IPS-18c (cell line): ENCODE results near the gene MAP3K10.

Experiments
- H3K4me3 ChIP-seq: 2 replicates; pipeline ENCODE4 v1.7.0; 2013; ENCODE audit warnings: low read depth, mild to moderate bottlenecking, low read length, moderate library complexity; ENCODE audit not compliant: insufficient read depth
- H3K9me3 ChIP-seq: one replicate; pipeline ENCODE4 v1.6.1; 2013; ENCODE audit warnings: mild to moderate bottlenecking, low read length, moderate library complexity; ENCODE audit not compliant: control insufficient read depth, insufficient read depth

The MAP3K10 gene

DNA sequence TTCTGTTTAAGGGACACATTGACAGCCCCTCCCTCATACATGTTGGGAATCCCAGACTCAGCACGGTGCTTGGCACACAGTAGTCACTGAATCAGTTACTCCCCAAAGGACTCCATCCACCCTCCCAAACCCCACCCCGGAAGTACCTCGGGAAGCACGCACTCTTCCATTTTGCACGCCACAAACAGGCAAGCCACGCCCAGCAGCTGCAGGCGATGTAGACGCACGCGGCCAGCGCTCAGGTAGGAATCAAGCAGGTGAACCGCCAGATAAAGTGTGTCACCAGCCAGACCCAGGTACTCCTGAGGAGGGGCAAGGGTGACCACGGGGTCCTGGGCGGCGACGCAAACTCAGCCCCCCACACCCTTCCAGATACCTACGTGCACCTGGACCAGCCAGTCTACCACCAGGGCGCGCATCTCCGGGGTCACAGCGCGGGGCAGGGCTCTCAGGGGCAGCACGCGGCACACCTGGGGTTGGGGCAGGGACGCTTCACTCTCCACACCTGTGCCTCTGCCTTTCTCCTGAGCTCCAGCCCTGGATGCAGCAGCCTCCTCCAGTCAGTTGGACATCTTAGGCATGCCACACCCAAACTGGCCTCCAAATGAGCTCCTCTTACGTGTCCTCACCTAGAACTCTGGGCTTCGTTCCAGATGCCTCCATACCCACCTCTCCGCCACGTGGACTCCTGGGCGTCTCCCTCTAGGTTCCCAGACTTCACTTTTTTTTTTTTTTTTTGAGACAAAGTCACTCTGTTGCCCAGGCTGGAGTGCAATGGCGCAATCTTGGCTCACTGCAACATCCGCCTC is 33.3 kb downstream of the MAP3K10 start:
- Histone ChIP-seq H3K4me3 (no peak overlapping the region), H3K9me3 (no peaks in the 10 kb centered on the region)

DNA sequence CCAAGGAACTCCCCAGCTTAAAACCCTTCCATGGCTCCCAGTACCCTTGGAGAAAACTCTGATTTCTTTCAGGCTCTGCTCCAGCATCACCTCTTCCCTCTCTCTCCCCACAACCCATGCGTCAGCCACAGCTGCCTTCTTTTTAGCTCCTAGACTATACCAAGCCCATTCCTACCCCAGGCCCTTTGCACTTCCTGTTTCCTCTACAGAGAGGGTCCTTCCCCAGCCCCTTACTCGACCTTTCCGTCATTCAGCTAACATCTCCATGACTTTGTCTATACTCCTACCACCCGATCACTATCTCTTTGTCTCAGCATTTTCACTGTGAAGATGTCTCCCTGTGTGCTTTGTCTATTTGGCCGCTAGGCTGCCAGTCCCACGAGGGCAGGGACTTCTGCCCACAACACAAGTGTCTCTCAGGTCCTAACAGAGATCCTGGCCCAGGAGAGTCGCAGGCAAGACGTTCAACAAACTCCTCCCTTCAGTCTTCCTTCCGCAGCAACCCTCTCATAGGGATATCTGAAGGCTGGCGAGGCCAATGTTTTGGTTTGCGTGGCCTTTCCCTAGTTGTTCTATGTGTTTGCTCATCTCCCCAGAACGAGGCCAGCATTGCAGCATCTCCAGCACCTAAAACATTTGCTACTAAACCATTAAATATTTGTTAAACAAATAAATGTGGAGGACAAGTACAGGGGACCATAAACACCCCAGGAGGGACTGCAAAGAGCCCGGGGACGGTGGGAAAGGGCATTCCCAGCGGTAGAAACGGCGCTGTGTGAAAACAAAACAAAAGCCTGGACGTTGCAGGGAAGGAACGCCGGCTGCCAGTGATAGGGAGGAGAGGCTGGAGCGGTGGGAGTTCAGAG is 34.4 kb downstream of the MAP3K10 start:
- Histone ChIP-seq H3K4me3 (no peak overlapping the region), H3K9me3 (no peaks in the 10 kb centered on the region)

DNA sequence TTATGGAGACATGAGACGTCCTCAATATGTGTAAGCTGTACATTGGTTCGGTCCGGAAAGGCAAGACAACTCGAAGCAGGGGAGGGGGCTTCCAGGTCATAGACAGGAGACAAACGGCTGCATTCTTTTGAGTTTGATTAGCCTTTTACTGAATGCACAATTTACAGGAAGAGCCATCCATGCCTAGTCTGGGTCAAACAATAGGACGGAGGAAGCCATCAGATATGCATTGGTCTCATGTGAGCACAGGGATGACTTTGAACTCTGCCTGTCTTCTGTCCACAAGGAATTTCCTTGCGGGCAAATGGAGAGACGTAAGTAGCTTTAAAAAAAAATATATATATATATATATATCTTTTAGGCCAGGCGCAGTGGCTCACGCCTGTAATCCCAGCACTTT is 37.1 kb downstream of the MAP3K10 start:
- Histone ChIP-seq H3K4me3 (no peak overlapping the region), H3K9me3 (no peaks in the 10 kb centered on the region)

DNA sequence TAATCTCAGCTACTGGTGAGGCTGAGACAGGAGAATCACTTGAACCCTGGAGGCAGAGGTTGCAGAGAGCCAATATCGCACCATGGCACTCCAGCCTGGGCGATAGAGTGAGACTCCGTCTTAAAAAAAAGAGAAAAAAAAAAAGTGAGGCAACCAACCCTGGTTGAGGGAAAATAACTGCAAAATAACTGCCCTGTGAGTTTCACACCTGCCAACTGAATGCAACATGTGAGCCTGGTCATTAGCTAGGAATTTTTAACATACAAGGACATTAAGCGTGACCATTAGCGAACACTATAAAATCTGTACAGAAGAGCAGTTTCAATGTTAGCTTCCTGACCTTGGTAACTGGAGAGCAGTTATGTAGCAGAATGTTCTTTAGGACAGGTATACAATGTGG is 37.6 kb downstream of the MAP3K10 start:
- Histone ChIP-seq H3K4me3 (no peak overlapping the region), H3K9me3 (no peaks in the 10 kb centered on the region)

DNA sequence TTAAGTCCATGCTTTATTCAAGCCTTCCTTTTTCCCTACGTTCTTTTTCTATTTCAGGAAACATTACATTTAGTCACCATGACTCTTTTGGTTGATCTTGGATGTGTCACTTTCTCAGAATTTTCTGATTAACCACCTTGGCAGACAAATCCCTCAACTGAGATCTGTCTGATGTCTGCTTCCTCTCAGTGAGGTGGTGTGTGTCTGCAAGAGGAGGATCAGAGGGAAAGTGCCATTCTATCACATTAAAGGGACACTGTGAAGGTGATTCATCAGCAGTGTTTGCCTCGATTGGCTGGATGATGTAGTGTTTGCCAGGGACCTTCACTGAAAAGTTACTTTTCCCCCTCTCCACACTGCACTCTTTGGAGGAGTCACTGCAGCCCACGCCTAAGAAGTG is 38.3 kb downstream of the MAP3K10 start:
- Histone ChIP-seq H3K9me3 (no peaks in the 10 kb centered on the region), H3K4me3 (no peak overlapping the region)

DNA sequence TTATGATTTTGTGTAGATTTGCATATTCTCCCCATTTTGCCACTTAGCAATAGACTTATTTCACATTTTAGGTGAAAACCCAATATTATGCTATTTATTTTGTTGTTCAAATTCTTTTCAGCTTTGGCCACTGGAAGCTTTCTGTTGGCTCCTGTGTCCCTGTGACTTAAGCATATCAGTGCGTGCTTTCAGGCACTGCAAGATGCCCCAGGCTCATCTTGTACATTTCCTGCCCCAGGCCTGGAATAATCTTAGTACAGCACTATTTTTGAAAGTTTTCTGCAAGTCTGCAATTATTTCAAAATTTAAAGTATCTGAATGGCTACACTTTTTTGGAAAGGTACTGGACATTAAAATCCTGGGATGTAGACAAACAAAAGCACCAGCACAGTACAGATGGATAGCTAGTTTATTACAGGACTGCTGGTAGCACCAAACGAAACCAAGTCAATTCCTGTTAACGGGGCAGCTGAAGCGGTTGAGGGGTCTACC is 38.7 kb downstream of the MAP3K10 start:
- Histone ChIP-seq H3K9me3 (no peaks in the 10 kb centered on the region), H3K4me3 (no peak overlapping the region)

DNA sequence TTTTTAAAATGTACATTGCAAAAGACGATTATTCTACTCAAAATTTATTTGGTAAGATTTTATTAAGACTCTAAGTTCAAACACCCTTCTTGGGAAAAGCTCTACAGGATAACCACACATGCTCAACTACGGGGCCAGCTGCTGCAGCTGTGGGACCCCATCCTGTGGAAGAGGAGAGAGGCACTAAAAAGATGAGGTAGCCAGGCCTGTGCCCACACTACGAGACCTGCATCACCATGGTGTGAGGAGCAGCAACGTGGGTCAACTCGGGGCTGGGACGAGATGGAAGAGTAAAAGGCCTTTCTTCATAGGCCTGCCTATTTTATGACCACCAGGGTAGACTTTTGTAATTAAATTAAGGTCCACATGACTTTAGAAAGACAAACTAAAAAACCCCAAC is 39.8 kb downstream of the MAP3K10 start:
- no peaks in the 10 kb centered on the region for H3K9me3 ChIP-seq
- H3K4me3 ChIP-seq: no peak overlapping the region

DNA sequence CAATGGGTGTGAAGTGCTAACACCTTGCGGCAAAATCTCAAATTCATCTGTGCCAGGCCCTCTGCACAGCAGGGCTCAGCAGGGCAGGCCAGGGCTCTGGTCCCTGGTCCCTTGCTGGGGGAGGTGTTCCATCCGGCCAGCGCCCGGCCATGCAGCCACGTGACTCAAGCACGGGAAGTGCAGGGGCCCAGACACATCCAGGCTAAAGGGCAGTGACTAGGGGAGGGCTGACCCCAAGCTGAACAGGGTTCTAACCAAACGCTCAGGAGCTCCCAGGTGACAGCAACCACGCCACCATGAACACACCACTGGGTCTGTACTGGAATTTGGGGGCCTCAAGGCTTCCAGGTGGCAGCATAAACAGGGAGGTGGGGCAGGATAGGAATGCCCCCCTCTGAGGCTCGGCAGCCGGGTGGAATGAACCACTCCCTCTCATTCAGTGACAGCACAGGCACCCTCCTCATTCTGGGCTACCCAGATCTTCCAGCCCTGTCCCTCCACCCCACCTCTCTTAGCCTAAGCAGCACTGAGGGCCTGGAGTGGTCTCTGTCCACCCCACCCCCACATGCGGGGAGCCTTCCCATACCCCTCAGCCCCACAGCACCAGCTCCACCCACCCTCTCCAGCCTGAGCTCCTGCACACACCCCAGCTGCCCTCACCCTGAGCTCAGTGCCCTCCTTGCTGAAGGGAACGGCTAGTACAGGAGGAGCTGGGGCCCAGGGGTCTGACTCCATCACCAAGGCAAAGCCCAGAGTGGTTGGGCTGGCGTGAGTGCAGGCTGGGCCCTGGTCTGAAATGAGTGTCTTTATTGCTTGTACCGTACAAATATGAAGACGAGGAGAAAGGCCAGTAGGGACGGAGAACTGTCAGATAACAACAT is 40.6 kb downstream of the MAP3K10 start:
- no peaks in the 10 kb centered on the region for H3K9me3 ChIP-seq
- H3K4me3 ChIP-seq: no peak overlapping the region

DNA sequence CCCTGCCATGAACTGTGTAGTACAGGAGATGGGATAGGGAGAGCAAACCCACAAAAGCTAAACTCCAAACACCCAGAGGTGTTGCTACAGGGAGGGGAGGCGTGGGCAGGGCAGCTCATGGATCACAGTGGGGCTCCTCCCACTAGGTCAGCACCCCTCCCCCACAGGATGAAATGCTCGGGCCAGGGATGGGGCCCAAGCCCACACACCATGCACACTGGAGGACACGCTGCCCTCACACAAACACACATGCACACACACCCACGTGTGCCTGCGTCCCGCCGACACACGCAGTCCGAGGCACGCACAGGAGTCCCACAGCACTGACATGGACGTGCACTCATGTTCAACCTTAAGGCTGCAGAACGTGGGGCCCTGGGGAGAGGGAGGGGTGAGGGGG is 41.3 kb downstream of the MAP3K10 start:
- no peaks in the 10 kb centered on the region for H3K9me3 ChIP-seq
- H3K4me3 ChIP-seq: no peak overlapping the region

DNA sequence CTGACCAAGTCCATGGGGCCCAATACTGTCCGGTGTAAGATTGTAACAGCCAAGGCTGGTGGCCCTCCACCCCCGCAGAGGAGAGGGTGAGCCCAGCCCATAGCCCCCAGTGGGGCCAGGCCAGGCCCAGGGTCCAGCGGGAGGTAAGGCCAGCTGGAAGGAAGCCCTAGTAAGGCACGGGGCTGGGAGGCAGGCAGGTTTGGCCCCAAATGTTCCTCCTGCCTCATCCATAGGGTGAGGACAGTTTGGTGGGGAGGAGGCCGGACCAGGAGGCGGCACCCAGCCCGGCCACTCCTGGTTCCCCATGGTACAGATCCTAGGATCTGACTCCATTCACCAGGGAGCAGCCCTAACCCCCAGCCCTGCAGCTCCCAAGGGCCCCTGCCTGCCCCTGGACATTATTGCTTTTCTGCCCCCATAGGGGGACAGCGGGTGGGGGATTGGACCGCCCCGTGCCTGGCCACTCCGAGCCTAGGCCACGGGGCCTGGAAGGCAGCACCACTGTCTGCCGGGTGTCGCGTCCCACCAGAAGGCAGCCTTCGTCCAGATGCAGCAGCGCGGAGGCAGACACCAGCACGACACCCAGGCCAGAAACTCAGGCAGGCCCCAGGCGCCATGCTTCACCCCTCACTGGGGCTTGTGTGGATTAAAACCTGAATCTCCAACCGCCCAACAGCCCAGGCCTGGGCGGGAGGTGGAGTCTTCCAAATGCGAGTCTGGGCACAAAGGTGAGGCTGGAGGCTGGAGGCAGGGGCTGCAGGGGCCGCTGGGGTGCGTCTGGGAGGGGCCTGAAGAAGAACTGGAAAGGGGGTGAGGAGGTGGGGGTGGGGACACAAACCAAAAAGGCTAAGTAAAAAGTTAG is 42.0 kb downstream of the MAP3K10 start:
- H3K4me3 ChIP-seq: no peak overlapping the region
- H3K9me3 ChIP-seq: no peaks in the 10 kb centered on the region

DNA sequence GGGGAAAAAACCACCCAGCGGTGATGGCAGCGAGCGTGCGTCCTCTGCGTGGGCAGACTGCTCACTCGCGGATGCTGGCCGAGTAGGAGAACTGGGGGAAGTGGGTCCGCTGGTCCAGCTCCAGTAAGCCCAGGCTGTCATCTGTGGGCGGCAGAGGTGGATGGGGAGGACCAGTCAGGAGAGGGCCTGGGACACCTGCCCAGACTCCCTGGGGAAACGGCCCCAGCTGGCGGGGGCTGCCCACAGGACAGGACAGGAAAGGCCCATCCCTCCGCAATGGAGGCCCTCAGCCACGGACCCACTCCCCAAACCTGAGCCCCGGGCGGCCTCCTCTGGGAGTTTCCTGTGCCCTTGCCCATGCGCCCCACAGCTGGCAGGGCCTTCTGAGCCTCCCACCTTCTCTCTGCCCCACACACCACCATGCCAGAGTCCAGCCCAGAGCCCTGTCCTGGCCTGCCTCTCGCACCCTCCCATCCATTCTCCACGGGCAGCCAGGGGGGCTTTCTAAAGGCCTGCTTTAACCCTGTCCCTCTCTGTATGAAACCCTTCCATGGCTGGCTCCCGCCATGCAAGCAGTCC is 42.7 kb downstream of the MAP3K10 start:
- H3K9me3 ChIP-seq: no peaks in the 10 kb centered on the region
- H3K4me3 ChIP-seq: no peak overlapping the region

DNA sequence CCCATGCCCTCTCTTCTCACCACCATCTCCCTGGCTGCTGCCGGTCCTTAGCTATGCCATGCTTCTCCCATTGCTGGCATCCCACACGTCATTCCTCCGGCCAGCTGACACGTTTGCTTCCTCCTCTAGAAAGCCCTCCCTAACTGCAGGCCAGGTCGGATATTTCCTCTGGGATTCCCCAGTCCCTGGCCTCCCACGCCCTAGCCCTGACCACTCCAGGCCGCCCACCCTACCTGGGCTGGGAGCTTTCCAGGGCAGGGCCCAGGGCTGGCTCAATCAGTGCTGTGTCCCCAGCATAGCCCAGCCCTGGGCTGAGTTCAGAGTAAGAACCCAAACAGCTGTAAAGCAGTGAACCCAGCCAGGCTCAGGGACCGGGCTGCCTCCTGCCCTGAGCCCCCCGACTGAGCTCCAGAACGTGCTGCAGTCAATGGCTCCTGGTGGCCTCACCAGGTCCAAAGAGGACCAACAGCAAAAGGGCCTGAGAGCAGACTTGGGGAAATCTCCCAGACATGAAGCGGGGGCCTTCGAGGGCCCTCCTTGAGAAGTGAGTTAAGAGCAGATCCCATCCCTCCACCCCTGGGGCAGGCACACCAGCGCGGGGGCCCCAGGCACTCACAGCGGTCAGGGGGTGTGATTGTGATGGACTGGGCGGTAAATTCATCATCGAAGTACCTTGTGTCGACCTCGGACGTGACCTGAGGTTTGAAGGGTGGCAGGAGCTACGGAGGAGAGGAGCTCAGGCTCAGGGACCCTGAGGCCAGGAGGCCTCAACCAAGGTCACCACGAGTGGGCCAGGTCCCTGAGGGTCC is 43.4 kb downstream of the MAP3K10 start:
- H3K9me3 ChIP-seq: no peaks in the 10 kb centered on the region
- H3K4me3 ChIP-seq: no peak overlapping the region

DNA sequence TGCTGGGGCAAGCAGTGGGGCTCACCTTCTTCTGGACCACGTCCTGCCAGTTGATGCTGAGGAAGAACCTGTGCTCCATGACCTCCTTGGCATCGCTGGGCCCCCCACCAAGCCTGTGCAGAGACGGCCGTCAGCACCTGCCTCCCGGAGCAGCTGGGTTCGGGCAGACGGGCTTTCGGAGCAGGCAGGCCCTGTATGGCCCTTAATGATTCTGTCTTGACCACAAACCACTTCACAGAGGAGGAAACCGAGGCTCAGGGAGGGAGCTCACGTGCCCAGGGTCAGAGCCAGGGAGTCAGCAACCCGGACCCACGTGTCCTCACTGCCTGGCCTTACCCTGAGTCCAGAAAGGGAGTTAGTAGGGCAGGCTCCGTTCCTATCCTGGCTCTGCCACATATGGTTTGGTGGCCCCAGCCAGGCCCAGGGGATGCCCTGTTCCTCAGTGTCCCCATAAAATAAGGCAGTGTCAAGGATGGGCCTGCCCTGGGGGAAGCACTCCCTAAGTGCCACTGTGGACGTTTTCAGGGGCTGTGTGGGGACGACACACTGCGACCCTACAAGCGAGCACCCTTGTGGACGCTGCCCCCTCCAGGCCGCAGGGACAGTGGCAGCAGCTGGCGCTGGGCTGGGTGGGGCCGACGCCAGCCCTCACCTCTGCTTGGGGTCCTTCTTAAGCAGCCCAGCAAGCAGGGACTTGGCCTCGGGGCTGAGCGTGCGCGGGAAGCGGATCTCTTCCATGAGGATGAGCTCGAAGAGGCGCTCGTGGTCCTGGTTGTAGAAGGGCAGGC is 44.2 kb downstream of the MAP3K10 start:
- no peak overlapping the region for H3K4me3 ChIP-seq
- H3K9me3 ChIP-seq: no peaks in the 10 kb centered on the region

DNA sequence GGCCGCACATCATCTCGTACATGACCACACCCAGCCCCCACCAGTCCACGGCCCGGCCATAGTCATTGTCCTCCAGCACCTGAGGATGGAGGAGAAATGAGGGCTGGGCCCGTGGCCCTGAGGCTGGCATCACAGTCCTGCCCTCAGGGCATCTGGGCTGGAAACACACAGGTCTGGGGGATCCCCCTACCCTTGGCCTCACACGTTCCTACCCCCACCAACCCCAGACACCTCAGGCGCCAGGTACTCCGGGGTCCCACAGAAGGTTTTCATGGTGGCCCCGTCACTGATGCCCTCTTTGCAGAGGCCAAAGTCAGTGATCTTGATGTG is 44.8 kb downstream of the MAP3K10 start:
- H3K9me3 ChIP-seq: no peaks in the 10 kb centered on the region
- H3K4me3 ChIP-seq: no peak overlapping the region

DNA sequence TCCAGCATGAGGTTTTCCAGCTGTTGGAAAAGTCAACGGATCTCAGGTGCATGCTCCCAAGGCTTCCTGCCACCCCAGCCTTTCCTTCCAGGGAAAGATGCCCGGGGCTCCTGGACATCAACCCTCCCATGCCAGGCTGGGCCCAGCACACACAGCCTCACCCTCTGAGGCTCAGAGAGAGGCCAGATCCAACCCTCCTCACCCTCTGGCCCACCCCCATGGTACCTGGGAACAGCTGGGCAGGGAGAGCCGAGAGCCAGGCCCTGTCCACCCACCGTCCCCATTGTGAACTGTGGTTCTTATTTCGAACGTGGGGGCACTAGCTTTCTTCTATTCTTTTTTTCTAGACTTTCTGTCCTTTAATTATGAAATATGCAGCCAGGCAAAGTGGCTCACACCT is 45.1 kb downstream of the MAP3K10 start:
- no peaks in the 10 kb centered on the region for H3K9me3 ChIP-seq

More for the DNA sequence above, 45.1 kb downstream of the MAP3K10 start:
- H3K4me3 ChIP-seq: no peak overlapping the region
